HL-60/S4 treated with retinoic acid at 250 ng/mL for 4 days and 3 days (cell line): Measurements from ENCODE around the gene IL6ST.

Experiments
- in situ Hi-C: fragments of 300-500 bp; cut with MboI; formaldehyde crosslinking; loops from 2 replicates; pipeline ENCODE4 v1.7.0; 2022; ENCODE audit warnings: low sequenced_read_pairs

The IL6ST gene

GRCh38 chr5:55969956-55970355 is 24.8 kb downstream of the IL6ST start:
- in situ Hi-C loops = no loop called here

- in situ Hi-C loops = no loop called here
These were observed 28.5 kb downstream of the IL6ST start for GRCh38 chr5:55966284-55966683.

GRCh38 chr5:55965525-55965924 is 29.2 kb downstream of the IL6ST start:
- in situ Hi-C loops = no loop called here

DNA sequence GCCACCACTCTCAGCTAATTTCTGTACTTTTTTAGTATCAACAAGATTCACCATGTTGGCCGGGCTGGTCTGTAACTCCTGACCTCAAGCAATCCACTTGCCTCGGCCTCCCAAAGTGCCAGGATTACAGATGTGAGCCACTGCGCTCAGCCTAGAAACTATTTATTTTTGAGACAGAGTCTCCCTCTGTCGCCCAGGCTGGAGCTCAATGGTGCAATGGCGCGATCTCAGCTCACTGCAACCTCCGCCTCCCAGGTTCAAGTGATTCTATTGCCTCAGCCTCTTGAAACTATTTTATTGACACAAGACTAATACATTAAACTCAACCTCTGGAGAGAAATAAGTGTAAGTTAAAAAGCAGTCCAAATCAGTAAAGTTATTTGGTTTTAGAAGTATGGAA is 34.0 kb downstream of the IL6ST start:
- in situ Hi-C loops = no loop called here

- in situ Hi-C loops = no loop called here
These were observed 35.6 kb downstream of the IL6ST start for GRCh38 chr5:55959208-55959607.

- in situ Hi-C loops = loop anchor here (25.0 kb wide), 1 partner anchor 246 kb away; no protein-coding TSS in a partner anchor
These were observed 53.6 kb downstream of the IL6ST start for GRCh38 chr5:55941154-55941553.

GRCh38 chr5:55937598-55937997 is 57.2 kb downstream of the IL6ST start:
- in situ Hi-C loops = loop anchor here (25.0 kb wide), 1 partner anchor 250 kb away; no protein-coding TSS in a partner anchor

DNA sequence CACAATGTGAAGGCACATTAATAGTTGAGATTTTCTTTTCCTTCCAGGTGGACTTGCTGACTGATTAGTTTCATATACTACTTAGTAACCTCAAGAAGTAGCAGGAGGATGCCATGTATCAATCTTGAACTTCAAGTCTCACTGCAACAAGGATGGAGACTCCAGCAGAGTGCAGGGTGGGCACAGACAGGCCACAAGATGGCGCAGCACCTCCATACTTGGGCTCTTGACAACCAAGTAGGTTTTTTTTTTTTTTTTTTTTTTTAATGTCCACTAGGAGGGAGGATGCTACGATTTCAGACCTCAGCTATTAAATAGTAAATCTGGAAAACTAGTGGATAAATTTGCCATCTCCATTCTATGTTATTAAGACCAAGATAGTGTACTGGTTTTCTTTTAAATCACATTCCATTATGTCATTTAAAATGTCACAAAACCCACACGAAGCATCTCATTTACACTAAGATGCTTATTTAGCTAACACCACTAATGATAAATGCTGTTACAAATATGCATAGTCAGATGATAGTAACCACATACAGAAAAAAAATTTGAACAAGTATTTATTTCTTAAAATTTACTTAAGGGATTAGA is 58.6 kb downstream of the IL6ST start:
- in situ Hi-C loops = loop anchor here (25.0 kb wide), 1 partner anchor 251 kb away; no protein-coding TSS in a partner anchor

DNA sequence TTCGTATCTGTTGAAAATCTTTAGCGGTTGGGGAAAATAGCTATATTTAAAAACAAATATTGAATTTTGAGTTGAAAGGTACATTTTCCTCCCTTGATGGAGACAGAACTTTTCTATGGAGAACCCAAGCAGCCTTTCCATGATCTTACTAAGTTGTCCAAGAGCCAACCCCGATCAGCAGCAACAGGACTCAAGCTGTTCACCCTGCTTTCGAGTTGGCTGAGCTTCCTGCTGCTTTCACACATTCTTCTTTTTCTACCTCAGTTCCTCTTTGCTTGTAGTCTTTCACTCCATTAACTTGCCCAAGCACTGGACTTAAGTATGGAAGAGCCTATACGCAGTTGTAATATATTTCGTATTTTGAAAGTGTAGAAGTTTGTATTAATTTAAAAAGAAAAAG is 59.4 kb downstream of the IL6ST start:
- in situ Hi-C loops = loop anchor here (25.0 kb wide), 1 partner anchor 252 kb away; no protein-coding TSS in a partner anchor

GRCh38 chr5:55934720-55935119 is 60.0 kb downstream of the IL6ST start:
- in situ Hi-C loops = loop anchor here (25.0 kb wide), 1 partner anchor 253 kb away; no protein-coding TSS in a partner anchor

- in situ Hi-C loops = loop anchor here (25.0 kb wide), 1 partner anchor 253 kb away; no protein-coding TSS in a partner anchor
These were observed 60.6 kb downstream of the IL6ST start for GRCh38 chr5:55934115-55934613.

GRCh38 chr5:55933377-55934114 is 61.2 kb downstream of the IL6ST start:
- in situ Hi-C loops = loop anchor here (25.0 kb wide), 1 partner anchor 254 kb away; no protein-coding TSS in a partner anchor

DNA sequence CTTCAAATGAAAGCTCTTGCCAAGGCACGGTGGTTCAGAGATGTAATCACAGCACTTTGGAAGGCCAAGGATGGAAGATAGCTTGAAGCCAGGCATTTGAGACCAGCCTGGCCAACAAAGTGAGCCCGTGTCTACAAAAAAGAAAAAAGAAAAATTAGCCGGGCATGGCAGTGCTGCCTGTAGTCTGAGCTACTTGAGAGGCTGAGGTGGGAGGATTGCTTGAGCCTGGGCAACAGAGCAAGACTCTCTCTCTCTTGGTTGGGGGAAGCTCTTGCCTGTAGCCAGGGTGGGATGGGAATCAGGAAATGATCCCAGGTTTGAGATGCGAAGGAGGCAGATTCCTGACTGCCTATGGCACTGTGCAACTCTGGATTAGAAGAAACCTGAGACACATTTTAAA is 62.1 kb downstream of the IL6ST start:
- in situ Hi-C loops = loop anchor here (25.0 kb wide), 1 partner anchor 255 kb away; no protein-coding TSS in a partner anchor

- in situ Hi-C loops = loop anchor here (25.0 kb wide), 1 partner anchor 258 kb away; no protein-coding TSS in a partner anchor
These were observed 65.6 kb downstream of the IL6ST start for GRCh38 chr5:55929020-55929799.

- in situ Hi-C loops = loop anchor here (25.0 kb wide), 1 partner anchor 259 kb away; no protein-coding TSS in a partner anchor
These were observed 66.7 kb downstream of the IL6ST start for GRCh38 chr5:55927861-55928655.

- in situ Hi-C loops = loop anchor here (25.0 kb wide), 1 partner anchor 261 kb away; no protein-coding TSS in a partner anchor
These were observed 68.3 kb downstream of the IL6ST start for GRCh38 chr5:55926476-55926875.

DNA sequence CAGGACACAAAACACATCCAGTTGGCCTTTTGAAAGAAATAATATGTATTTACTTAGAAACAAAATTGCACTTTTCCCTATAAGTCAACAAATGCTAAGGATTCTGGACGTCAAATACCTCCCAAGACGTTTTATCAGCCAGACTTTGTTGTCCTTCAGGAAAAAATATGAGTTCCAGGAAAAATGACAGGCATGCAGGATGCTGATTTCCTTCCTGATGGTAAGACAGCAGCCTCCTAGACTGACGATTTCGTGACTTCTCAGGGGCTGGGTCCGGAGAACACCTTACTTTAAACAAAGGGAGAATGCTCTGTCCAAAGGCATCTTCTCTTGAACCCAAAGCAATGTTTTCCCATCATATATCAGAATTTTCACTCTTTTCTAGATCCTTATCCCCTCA is 69.1 kb downstream of the IL6ST start:
- in situ Hi-C loops = loop anchor here (25.0 kb wide), 1 partner anchor 262 kb away; no protein-coding TSS in a partner anchor

GRCh38 chr5:55925181-55925580 is 69.6 kb downstream of the IL6ST start:
- in situ Hi-C loops = loop anchor here (25.0 kb wide), 1 partner anchor 262 kb away; no protein-coding TSS in a partner anchor

- in situ Hi-C loops = loop anchor here (25.0 kb wide), 1 partner anchor 263 kb away; no protein-coding TSS in a partner anchor
These were observed 70.0 kb downstream of the IL6ST start for GRCh38 chr5:55924744-55925143.
